K562 (cell line): Measurements from ENCODE around the gene FAR1. TPM values are rescaled to one million over a fixed set of nuclear protein-coding genes. Genes with fewer than 3 reads are reported as not detected.

Experiments used
- ATAC-seq: fragments of 200-7000 bp; cut with Tn5 transposase; 3 replicates; pipeline ENCODE4 v1.9.1; 2020; ENCODE audit warnings: moderate library complexity
- BruUV-seq: library from RNA; stranded (reverse); fragments of 400-500 nt; replicated peaks from 2 replicates; lab custom pipeline; 2021; lab: Mats Ljungman, UMichigan
- CTCF ChIA-PET: fragments of 300-600 bp; formaldehyde crosslinking; extraction: SDS; loops from one replicate; lab custom pipeline; 2021; ENCODE audit warnings: low intra/inter-chr PET ratio; lab: Yijun Ruan, JAX
- POLR2A ChIA-PET: fragments of 300-600, 350-650 bp; sonication (Branson Sonifier 250); formaldehyde crosslinking; extraction: SDS; loops from one replicate; lab custom pipeline; 2021; ENCODE audit warnings: antibody characterized with exemption, inconsistent platforms; lab: Yijun Ruan, JAX
- DNase-seq, 4 experiments: peaks; one replicate each; pipeline versions ENCODE4 v3.0.0 to v3.0.0-alpha.2; 2011 to 2018; ENCODE audit warnings: low spot score in 3 of 4, mixed read lengths in 3 of 4; ENCODE audit errors: extremely low read depth in 1 of 4
- FAIRE-seq: peaks from 2 replicates; lab custom pipeline; 2011; peaks lifted over from hg19 to GRCh38; lab: Jason Lieb, UNC
- H2AFZ ChIP-seq: 2 replicates; pipeline ENCODE4 v1.6.0; 2011; ENCODE audit warnings: low read depth, low read length, control low read depth, inconsistent platforms
- H3K27ac ChIP-seq: fragments of 200-600 bp; 3 replicates; pipeline ENCODE4 v1.8.0; 2011; ENCODE audit warnings: low read depth, mild to moderate bottlenecking, control low read depth, inconsistent platforms, low read length, moderate library complexity, mixed read lengths; ENCODE audit errors: extremely low read depth
- H3K27me3 ChIP-seq, 2 experiments: fragments of 300-600 bp in 1 of 2; 2 replicates in 1 of 2; 3 replicates in 1 of 2; pipeline versions ENCODE4 v1.6.0 to v1.8.0; 2011; ENCODE audit warnings: inconsistent platforms in 2 of 2, low read length in 2 of 2, mild to moderate bottlenecking in 1 of 2, mixed read lengths in 1 of 2, moderate library complexity in 1 of 2; ENCODE audit not compliant: control insufficient read depth in 2 of 2, insufficient read depth in 2 of 2
- H3K36me3 ChIP-seq: fragments of 300-600 bp; 3 replicates; pipeline ENCODE4 v1.8.0; 2011; ENCODE audit warnings: mild to moderate bottlenecking, low read length, inconsistent platforms; ENCODE audit not compliant: control insufficient read depth, insufficient read depth
- H3K4me1 ChIP-seq, 2 experiments: fragments of 200-600 bp in 1 of 2; replicated peaks in 1 of 2; 2 replicates in 1 of 2; 3 replicates in 1 of 2; pipeline versions ENCODE4 v1.5.1 to v1.8.0; 2011; ENCODE audit warnings: inconsistent platforms in 2 of 2, low read length in 2 of 2, mild to moderate bottlenecking in 1 of 2, mixed read lengths in 1 of 2, moderate library complexity in 1 of 2; ENCODE audit not compliant: control insufficient read depth in 2 of 2, insufficient read depth in 2 of 2
- H3K4me2 ChIP-seq: 2 replicates; pipeline ENCODE4 v1.6.1; 2011; ENCODE audit warnings: low read length, control low read depth, inconsistent platforms, mixed read lengths; ENCODE audit not compliant: insufficient read depth
- H3K4me3 ChIP-seq: fragments of 200-600 bp; sonication (generic), shearing (Covaris generic); 2 replicates; pipeline ENCODE4 v1.5.1; 2016; ENCODE audit warnings: control low read depth, inconsistent platforms
- H3K79me2 ChIP-seq: fragments of 200-600 bp; 3 replicates; pipeline ENCODE4 v1.8.0; 2011; ENCODE audit warnings: low read length, inconsistent platforms; ENCODE audit not compliant: control insufficient read depth, insufficient read depth
- H3K9ac ChIP-seq, 2 experiments: 2 replicates each; pipeline versions ENCODE4 v1.6.0 to v1.6.1; 2011; ENCODE audit warnings: low read depth in 2 of 2, low read length in 2 of 2, control low read depth in 1 of 2, inconsistent platforms in 1 of 2, mild to moderate bottlenecking in 1 of 2, mixed read lengths in 1 of 2; ENCODE audit not compliant: insufficient read depth in 1 of 2
- H3K9me1 ChIP-seq: one replicate; pipeline ENCODE4 v1.6.0; 2011; ENCODE audit warnings: inconsistent platforms, mild to moderate bottlenecking, low read length, moderate library complexity; ENCODE audit not compliant: control insufficient read depth, insufficient read depth
- H3K9me3 ChIP-seq: replicated peaks from 2 replicates; pipeline ENCODE4 v1.5.1; 2011; ENCODE audit warnings: low read depth, low read length, inconsistent platforms; ENCODE audit not compliant: control insufficient read depth, insufficient read depth
- H4K20me1 ChIP-seq: replicated peaks from 2 replicates; pipeline ENCODE4 v1.6.1; 2011; ENCODE audit warnings: low read length, inconsistent platforms, mixed read lengths; ENCODE audit not compliant: control insufficient read depth, insufficient read depth
- BMI1 ChIP-seq: fragments of 150-350 bp; IDR thresholded peaks from 2 replicates; pipeline ENCODE4 v1.6.1; 2014; ENCODE audit warnings: low read length
- CHD1 ChIP-seq: fragments of 200-600 bp; sonication (generic); IDR thresholded peaks from one replicate; pipeline ENCODE4 v1.6.1; 2012; ENCODE audit warnings: mild to moderate bottlenecking, moderate library complexity, low read length, inconsistent platforms
- CTCF ChIP-seq, 3 experiments: IDR thresholded peaks in 2 of 3; conservative IDR thresholded peaks in 1 of 3; 2 replicates each; pipeline ENCODE4 v1.5.1; 2011 to 2012; ENCODE audit warnings: low read length in 3 of 3, mild to moderate bottlenecking in 3 of 3, control low read depth in 2 of 3, improper control_type of control experiment in 1 of 3, inconsistent platforms in 1 of 3, low read depth in 1 of 3, mixed read lengths in 1 of 3, moderate library complexity in 1 of 3; ENCODE audit not compliant: insufficient read depth in 2 of 3
- HMG20B ChIP-seq: fragments of 250-450 bp; sonication (Bioruptor Pico); IDR thresholded peaks from 2 replicates; pipeline ENCODE4 v1.5.0; 2021; ENCODE audit warnings: mild to moderate bottlenecking
- MAFK ChIP-seq: IDR thresholded peaks from 2 replicates; pipeline ENCODE4 v1.6.1; 2011; ENCODE audit warnings: low read length, improper control_type of control experiment
- RAD21 ChIP-seq, 2 experiments: fragments of 250-450 bp in 1 of 2; fragments of 450-650 bp in 1 of 2; sonication (Bioruptor Pico) in 1 of 2; formaldehyde crosslinking in 1 of 2; IDR thresholded peaks in 1 of 2; conservative IDR thresholded peaks in 1 of 2; 2 replicates each; pipeline versions ENCODE4 v1.4.0 to v1.8.0; 2020 to 2022; ENCODE audit warnings: mild to moderate bottlenecking in 2 of 2, moderate library complexity in 1 of 2
- SMAD2 ChIP-seq: fragments of 150-350 bp; IDR thresholded peaks from 2 replicates; pipeline ENCODE4 v1.6.1; 2014; ENCODE audit warnings: low read depth, mild to moderate bottlenecking, low read length
- SRSF3 ChIP-seq: fragments of 200-400 bp; formaldehyde crosslinking; IDR thresholded peaks from 2 replicates; pipeline ENCODE4 v1.6.1; 2016; ENCODE audit warnings: mild to moderate bottlenecking, low read length, moderate library complexity; ENCODE audit not compliant: insufficient read depth
- ZBTB43 ChIP-seq: sonication (generic); formaldehyde crosslinking; IDR thresholded peaks from 2 replicates; pipeline ENCODE4 v1.8.0; 2023; ENCODE audit warnings: mild to moderate bottlenecking, missing genetic modification reagents
- WGBS: fragments of 100-300 bp; shearing (Covaris generic); methylation state at CpG from one replicate; pipeline ENCODE4 v1.1.6; 2016; ENCODE audit warnings: low coverage, mixed read lengths; ENCODE audit not compliant: insufficient coverage; ENCODE audit errors: missing lambda C conversion rate; 5-methylcytosine and 5-hydroxymethylcytosine counted together
- in situ Hi-C: fragments of 300-500 bp; cut with MboI; formaldehyde crosslinking; loops from 4 replicates; pipeline ENCODE4 v1.15.0; 2018; ENCODE audit warnings: inconsistent platforms, mixed read lengths
- intact Hi-C: fragments of 100-400 bp; cut with micrococcal nuclease; formaldehyde crosslinking; loops from 2 replicates; pipeline ENCODE4 v1.14.2; 2022
- polyA plus RNA-seq, 8 experiments: library from polyadenylated mRNA; depleted of rRNA in 4 of 8; stranded (reverse) in 5 of 8; unstranded in 3 of 8; fragments of >200 nt; fragmentation: Nextera tagmentation in 2 of 8; fragmentation: Illumina TruSeq in 1 of 8; extraction: Ambion mirVana in 2 of 8; extraction: Trizol in 1 of 8; gene quantifications; 2 replicates each; pipeline versions ENCODE4 v1.2.1 to v1.2.3, GENCODE V29; 2011 to 2014; ENCODE audit warnings: inconsistent platforms in 1 of 8, missing spikeins in 1 of 8
- total RNA-seq, 7 experiments: library from RNA; depleted of rRNA in 6 of 7; stranded (reverse); fragments of >200 nt in 6 of 7; fragmentation: Illumina TruSeq in 2 of 7; extraction: Trizol in 2 of 7; gene quantifications; 2 replicates each; pipeline versions ENCODE4 v1.2.1 to v1.2.3, GENCODE V29; 2011 to 2021; ENCODE audit warnings: low replicate concordance in 1 of 7

Gene FAR1
- total and polyA plus RNA-seq, 9 of the 15 experiments (the other 6 are each of a cell fraction or from before 2014, with no cell fraction given), result 17.7 to 88.2 (median 52.6) TPM

DNA sequence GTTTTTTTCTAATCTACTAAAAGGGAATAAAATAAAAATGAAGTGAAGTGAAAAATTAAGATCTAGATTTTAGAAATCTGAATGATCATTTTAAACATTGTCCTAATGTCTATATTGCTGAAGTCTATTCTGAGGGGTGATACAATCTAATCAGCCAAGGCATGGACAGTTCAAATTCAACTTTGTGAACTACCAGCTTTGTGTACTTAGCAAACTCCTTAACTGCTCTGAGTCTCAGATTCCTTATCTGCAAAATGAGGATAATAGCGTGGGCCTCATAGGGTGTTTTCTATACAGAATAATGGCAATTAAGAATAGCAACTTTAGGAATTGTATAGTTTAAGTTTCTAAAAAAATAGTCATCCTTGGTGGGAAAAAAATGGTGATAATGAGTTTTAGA, 31.4 kb downstream of the FAR1 start (continued):
- TF ChIP-seq CHD1 (no peak), BMI1 (no peak), ZBTB43 (CRISPR knock-in tag) (no peak), SRSF3 (no peak), RAD21 (CRISPR knock-in tag; conservative IDR thresholded peaks at IDR 0.05 in 1 of 2, IDR thresholded peaks at IDR 0.05 in 1 of 2) (no peak), SMAD2 (no peak), MAFK (no peak)

DNA sequence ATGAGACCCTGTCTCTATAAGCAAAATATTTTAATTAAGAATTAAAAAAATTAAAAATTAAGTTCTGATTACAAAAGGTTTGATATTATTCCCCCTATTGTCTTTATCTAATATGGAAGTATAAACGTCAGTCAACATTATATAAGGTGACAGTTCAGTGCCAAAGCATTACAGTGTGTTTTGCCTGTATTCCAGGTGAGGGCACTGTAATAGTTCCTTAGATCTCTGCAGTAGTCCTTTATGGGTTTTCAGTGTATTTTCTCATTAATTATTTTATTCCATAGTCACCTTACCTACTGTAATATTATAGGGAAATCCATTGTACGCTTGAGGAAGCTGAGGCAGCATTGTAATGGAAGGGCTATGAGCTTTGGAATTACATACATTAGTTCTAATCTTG, 33.0 kb downstream of the FAR1 start:
- no TSS peak for BruUV-seq
- Histone ChIP-seq H3K36me3 (peaks cover 55% of the 10 kb centered on the region; the same call in 2 of the 3 replicates), H3K79me2 (peaks cover 9% of the 10 kb centered on the region; the same call in 2 of the 3 replicates), H3K4me3 (no peak overlapping the region), H3K9me3 (no peaks in the 10 kb centered on the region), H4K20me1 (no peaks in the 10 kb centered on the region), H2AFZ (no peak overlapping the region)
- CTCF ChIA-PET, result no interaction called here
- DNase-seq (no peak), FAIRE-seq (no peak)
- in situ Hi-C loops, result no loop called here
- POLR2A ChIA-PET, result no interaction called here
- WGBS, result 92% methylated on average over 2 of the region's 2 CpGs
- peak in 1 of 3 experiments; percentile 8; a peak in 1 of 6 replicates for TF ChIP-seq CTCF (IDR thresholded peaks at IDR 0.05 in 2 of 3, conservative IDR thresholded peaks at IDR 0.05 in 1 of 3; ENCODE audit: insufficient read depth in 2 of 3, low read depth in 1 of 3, low read length in 3 of 3)
- TF ChIP-seq HMG20B, result no peak
- TF ChIP-seq, all 486 proteins: peak for 1
- no peak overlapping the region for H3K9ac ChIP-seq
- H3K9me1 ChIP-seq, result no peaks in the 10 kb centered on the region
- H3K4me2 ChIP-seq, result no peak overlapping the region
- ATAC-seq, result no peak
- no peak overlapping the region for H3K27ac ChIP-seq
- no peaks in the 10 kb centered on the region for H3K27me3 ChIP-seq
- peaks cover 14 to 26% of the 10 kb centered on the region in 2 experiments for H3K4me1 ChIP-seq
- intact Hi-C loops, result no loop called here
